IPS DF 6.9 (cell line): ENCODE measurements around the gene BLZF1.
"Not testable (repeated sequence)": the region's sequence is repeated elsewhere in the genome, so short reads cannot be mapped to it uniquely, and the experiment has no call there.

ENCODE experiments used
- DNase-seq: peaks from one replicate; pipeline ENCODE4 v3.0.0-alpha.2; 2013; ENCODE audit warnings: low read depth, low spot score
- H3K27ac ChIP-seq: one replicate; pipeline ENCODE4 v1.5.1; 2013; ENCODE audit warnings: low read length, control low read depth
- H3K27me3 ChIP-seq: 2 replicates; pipeline ENCODE4 v1.6.1; 2013; ENCODE audit warnings: mild to moderate bottlenecking, low read length; ENCODE audit not compliant: control insufficient read depth, insufficient read depth
- H3K36me3 ChIP-seq: 2 replicates; pipeline ENCODE4 v1.6.1; 2013; ENCODE audit warnings: low read length; ENCODE audit not compliant: control insufficient read depth, insufficient read depth
- H3K4me1 ChIP-seq: 2 replicates; pipeline ENCODE4 v1.6.1; 2013; ENCODE audit warnings: low read length; ENCODE audit not compliant: control insufficient read depth, insufficient read depth
- H3K4me3 ChIP-seq: 2 replicates; pipeline ENCODE4 v1.5.1; 2013; ENCODE audit warnings: mild to moderate bottlenecking, low read length
- H3K9me3 ChIP-seq: 2 replicates; pipeline ENCODE4 v1.6.1; 2013; ENCODE audit warnings: low read length, inconsistent platforms; ENCODE audit not compliant: control insufficient read depth, insufficient read depth
- WGBS: extraction: QIAGEN DNeasy Blood & Tissue Kit; methylation state at CpG from one replicate; pipeline ENCODE4 v1.1.7; 2013; ENCODE audit warnings: mixed read lengths, missing lambda C conversion rate; ENCODE audit not compliant: insufficient read length, insufficient coverage; 5-methylcytosine and 5-hydroxymethylcytosine counted together

BLZF1 gene

DNA sequence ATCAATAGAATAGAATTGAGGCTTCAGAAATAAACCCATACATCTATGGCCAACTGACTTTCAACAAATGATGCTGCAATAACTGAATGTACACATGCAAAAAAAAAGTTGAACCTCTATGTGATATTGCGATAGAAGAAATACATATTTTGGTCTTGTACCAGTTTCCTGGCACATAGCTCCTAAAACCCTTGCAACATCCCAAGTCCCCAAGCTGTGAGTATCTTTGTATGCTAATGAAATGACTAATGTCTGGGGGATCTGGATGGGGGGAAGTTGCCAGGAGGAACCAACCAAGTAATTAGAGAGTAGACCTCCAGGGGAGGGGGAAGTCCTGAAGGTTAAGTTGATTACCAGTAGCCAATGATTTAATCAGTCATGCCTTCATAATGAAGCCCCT, 24.4 kb downstream of the BLZF1 start:
- no peak for DNase-seq
- Histone ChIP-seq H3K4me1 (no peaks in the 10 kb centered on the region), H3K27me3 (no peaks in the 10 kb centered on the region), H3K36me3 (no peaks in the 10 kb centered on the region), H3K9me3 (no peaks in the 10 kb centered on the region), H3K4me3 (no peak overlapping the region), H3K27ac (no peak overlapping the region)
- no CpG with 5 or more reads among the region's 1 CpG for WGBS

DNA sequence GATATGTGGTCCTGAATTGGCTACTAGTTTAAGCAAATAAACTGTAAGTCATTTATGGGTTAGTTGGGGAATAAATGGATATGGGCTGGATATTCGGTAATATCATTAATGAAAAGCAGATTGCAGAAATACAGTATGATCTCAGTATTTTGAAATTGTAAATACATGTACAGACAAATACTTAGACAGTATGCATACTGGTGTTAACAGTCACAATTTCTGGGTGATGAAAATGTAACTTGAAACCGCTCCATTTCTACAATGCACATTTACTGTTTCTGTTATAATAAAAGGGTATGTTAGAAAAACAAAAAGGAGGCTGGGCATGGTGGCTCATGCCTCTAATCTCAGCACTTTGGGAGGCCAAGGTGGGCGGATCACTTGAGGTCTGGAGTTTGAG, 28.0 kb downstream of the BLZF1 start:
- no peak for DNase-seq
- Histone ChIP-seq H3K36me3 (no peaks in the 10 kb centered on the region), H3K4me3 (no peak overlapping the region), H3K4me1 (no peaks in the 10 kb centered on the region), H3K27ac (no peak overlapping the region), H3K27me3 (no peaks in the 10 kb centered on the region), H3K9me3 (no peaks in the 10 kb centered on the region)
- WGBS = 100% methylated on average over 1 of the region's 3 CpGs

DNA sequence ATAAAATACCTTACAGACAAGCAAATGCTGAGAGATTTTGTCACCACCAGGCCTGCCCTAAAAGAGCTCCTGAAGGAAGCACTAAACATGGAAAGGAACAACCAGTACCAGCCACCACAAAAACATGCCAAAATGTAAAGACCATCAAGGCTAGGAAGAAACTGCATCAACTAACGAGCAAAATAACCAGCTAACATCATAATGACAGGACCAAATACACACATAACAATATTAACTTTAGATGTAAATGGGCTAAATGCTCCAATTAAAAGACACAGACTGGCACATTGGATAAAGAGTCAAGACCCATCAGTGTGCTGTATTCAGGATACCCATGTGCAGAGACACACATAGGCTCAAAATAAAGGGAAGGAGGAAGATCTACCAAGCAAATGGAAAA, 34.6 kb downstream of the BLZF1 start:
- not testable (repeated sequence) for H3K27ac ChIP-seq, H3K36me3 ChIP-seq, H3K9me3 ChIP-seq, DNase-seq, H3K4me1 ChIP-seq, H3K27me3 ChIP-seq, H3K4me3 ChIP-seq
- no CpG with 5 or more reads among the region's 1 CpG for WGBS

DNA sequence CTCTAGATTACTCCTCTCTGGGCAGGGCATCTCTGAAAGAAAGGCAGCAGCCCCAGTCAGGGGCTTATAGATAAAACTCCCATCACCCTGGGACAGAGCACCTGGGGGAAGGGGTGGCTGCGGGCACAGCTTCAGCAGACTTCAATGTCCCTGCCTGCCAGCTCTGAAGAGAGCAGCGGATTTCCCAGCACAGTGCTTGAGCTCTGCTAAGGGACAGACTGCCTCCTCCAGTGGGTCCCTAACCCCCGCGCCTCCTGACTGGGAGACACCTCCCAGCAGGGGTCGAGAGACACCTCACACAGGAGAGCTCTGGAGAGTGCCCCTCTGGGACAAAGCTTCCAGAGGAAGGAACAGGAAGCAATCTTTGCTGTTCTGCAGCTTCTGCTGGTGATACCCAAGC, 40.3 kb downstream of the BLZF1 start:
- H3K27ac ChIP-seq, H3K36me3 ChIP-seq, H3K9me3 ChIP-seq, H3K4me3 ChIP-seq, H3K27me3 ChIP-seq, DNase-seq, H3K4me1 ChIP-seq: not testable (repeated sequence)
- no CpG with 5 or more reads among the region's 5 CpGs for WGBS

DNA sequence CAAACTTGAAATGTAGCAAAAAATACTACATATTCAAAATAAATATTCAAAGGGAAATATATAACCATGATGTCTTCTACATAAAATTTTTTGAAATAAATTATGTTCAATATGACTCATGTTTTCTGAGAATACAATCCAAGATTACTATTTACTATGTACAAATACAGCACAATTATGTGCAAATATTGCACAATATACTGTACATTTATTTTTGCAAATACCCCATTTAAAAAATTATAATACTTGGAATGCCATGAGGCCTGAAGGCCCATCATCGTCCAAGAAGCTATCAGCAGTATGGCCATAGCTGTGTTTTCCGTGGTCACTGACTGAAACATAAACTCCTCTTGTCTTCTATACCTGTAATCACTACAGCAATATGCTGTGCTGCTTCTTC, 47.0 kb downstream of the BLZF1 start:
- Histone ChIP-seq H3K36me3 (no peaks in the 10 kb centered on the region), H3K27ac (no peak overlapping the region), H3K4me1 (no peaks in the 10 kb centered on the region), H3K27me3 (no peaks in the 10 kb centered on the region), H3K9me3 (no peaks in the 10 kb centered on the region), H3K4me3 (no peak overlapping the region)
- no peak for DNase-seq
- WGBS = no CpG with 5 or more reads among the region's 2 CpGs

DNA sequence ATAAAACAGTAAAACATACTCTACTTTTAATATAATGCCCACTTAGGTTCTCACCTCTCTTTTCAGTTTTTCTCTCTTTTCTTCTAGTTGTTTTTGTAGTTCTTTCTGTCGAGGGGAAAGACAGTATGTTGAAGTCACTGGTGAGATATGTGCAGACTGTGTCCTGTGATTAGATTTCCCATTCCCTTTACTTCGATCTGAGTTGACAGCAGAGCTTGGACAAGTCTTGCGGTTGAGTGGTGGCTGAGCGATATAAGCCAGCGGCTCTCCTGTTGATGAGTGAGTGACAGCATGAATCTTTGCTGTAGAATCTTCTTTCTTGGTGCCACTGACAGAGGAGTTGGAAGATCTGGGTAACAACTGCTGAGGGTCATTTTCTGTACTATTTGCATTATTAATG, 53.3 kb downstream of the BLZF1 start:
- no CpG with 5 or more reads among the region's 5 CpGs for WGBS
- H3K27ac ChIP-seq = no peak overlapping the region
- no peaks in the 10 kb centered on the region for H3K4me1 ChIP-seq
- H3K4me3 ChIP-seq = no peak overlapping the region
- H3K27me3 ChIP-seq = no peaks in the 10 kb centered on the region
- H3K36me3 ChIP-seq = no peaks in the 10 kb centered on the region
- no peak for DNase-seq
- no peaks in the 10 kb centered on the region for H3K9me3 ChIP-seq

DNA sequence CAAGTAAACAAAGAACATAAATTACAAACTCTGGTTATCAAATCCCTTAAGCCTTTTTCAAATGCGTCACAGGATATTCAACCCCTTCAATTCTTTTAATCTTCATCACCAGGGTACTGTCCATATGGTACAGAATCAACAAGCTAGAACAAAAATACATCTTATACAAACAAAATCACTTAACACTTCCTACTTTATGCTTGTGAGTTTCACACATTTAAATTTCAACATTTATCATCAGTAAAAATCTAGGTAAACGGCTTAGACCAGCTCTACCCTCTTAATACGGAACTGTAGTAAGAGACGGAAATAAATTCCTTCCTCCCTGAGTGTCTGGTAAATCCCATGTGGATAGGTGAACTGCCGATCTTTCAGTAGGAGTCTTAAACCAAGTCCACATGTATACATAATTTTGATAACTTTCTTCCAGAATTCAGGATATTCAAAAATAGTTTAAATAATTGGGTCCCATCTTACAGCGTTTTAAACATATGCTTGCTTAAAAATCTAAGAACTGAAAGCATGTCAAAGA, 58.2 kb downstream of the BLZF1 start:
- H3K27ac ChIP-seq = no peak overlapping the region
- H3K36me3 ChIP-seq = no peaks in the 10 kb centered on the region
- H3K4me1 ChIP-seq = no peaks in the 10 kb centered on the region
- WGBS = 100% methylated on average over 1 of the region's 6 CpGs
- no peak for DNase-seq
- no peak overlapping the region for H3K4me3 ChIP-seq
- no peaks in the 10 kb centered on the region for H3K9me3 ChIP-seq
- no peaks in the 10 kb centered on the region for H3K27me3 ChIP-seq

DNA sequence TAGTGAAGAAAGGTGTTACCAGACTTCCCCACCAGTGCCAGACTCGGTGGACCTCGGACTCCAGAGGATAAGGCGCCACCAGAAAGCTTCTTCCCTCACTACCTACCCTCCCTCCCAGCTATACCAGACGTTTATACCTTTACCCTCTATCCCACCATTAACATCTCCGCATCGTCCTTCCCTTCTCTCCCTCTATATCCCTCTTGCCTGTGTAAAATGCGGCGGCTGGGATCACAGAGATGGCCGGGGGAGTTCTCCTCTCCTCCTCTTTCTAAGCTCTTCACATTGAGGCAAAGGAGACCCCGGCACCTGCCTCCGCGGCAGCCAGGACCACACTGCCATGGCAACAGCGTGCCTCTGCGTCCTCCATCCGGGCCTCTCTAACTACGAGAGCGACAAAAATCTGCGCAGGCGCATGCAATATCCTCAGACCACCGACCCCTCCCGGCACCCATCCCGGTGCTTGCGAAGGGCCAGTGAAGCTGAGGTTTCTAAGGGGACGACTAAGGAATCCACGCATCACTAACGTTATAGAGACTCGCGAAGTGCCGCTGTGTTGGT, 59.2 kb downstream of the BLZF1 start, which contains the start of gene CCDC181:
CCDC181 (minus strand) TSS at position 394 of the 561 bp plus-strand sequence. CDS start 2,547 bp downstream, outside the sequence.
- DNase-seq = peak; percentile 79

More for the DNA sequence above, 59.2 kb downstream of the BLZF1 start, which contains the start of gene CCDC181:
- Histone ChIP-seq H3K27me3 (no peaks in the 10 kb centered on the region), H3K4me3 (peak within 1 kb of the TSS; percentile 61; the same call in 1 of the 2 replicates), H3K9me3 (no peaks in the 10 kb centered on the region), H3K36me3 (no peaks in the 10 kb centered on the region), H3K4me1 (no peaks in the 10 kb centered on the region), H3K27ac (no peak within 1 kb of the TSS)
- no CpG with 5 or more reads among the region's 29 CpGs for WGBS
